Fibroblast of villous mesenchyme (primary cell): ENCODE measurements around the gene PIP5K1B. TPM values are rescaled to one million over a fixed set of nuclear protein-coding genes. Genes with fewer than 3 reads are reported as not detected.

Source experiments
- DNase-seq: peaks from one replicate; pipeline ENCODE4 v3.0.0-alpha.2; 2010; ENCODE audit warnings: low read depth
- H3K4me3 ChIP-seq: 2 replicates; pipeline ENCODE4 v1.5.1; 2011; ENCODE audit warnings: low read depth, mild to moderate bottlenecking, low read length
- total RNA-seq: library from RNA; depleted of rRNA; stranded (reverse); fragments of >200 nt; gene quantifications from 2 replicates; pipeline ENCODE4 v1.2.3, GENCODE V29; 2012
- TF ChIP-seq, protein P1 (sequence below): IDR thresholded peaks from 2 replicates; pipeline ENCODE4 v1.5.1; 2012; ENCODE audit warnings: low read depth, mild to moderate bottlenecking, low read length; ENCODE audit not compliant: insufficient read depth

Gene PIP5K1B, protein sequence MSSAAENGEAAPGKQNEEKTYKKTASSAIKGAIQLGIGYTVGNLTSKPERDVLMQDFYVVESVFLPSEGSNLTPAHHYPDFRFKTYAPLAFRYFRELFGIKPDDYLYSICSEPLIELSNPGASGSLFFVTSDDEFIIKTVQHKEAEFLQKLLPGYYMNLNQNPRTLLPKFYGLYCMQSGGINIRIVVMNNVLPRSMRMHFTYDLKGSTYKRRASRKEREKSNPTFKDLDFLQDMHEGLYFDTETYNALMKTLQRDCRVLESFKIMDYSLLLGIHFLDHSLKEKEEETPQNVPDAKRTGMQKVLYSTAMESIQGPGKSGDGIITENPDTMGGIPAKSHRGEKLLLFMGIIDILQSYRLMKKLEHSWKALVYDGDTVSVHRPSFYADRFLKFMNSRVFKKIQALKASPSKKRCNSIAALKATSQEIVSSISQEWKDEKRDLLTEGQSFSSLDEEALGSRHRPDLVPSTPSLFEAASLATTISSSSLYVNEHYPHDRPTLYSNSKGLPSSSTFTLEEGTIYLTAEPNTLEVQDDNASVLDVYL
- total RNA-seq: under 0.01 TPM in 2 replicates

DNA sequence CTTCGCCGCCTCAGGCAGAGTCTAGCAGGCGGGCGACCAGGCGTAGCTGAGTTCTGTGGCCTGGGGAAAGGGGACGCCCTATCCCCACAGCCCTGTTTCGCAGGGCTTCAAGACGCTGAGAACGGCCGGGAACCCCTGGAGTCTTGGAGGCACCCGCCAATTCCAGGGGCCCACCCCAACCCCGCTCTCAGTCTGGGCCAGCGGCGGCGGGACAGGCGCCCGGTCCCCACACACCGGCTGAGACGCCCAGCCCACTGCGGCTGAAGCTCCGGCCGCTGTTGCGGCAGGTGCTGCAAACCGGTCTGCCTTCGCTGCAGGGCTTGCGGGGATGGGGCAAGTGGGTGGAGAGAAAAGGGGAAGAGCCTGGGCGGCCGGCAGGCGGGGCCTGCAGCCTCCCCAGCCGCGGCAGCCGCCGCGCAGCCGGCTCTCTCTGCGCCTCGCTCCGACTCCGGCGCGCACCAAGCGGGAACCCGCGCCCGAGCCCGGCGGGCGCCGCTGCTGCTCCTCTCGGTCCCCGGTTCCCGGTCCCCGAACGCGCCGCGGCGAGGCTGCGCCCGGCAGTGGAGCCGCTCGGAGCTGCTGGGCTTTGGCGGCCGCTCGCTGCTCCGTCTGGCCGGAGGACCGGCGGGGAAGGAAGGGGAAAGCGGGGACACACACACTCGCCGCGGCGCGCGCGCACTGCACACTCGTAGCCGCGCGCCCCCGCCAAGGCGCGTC, at the start of gene PIP5K1B:
Gene PIP5K1B, plus strand, starts transcription at position 427 of the 717 bp plus-strand sequence. CDS start 117,375 bp downstream, outside the sequence.
- peak; percentile 31 for DNase-seq
- peak within 1 kb of the TSS; percentile 48 for H3K4me3 ChIP-seq
- TF ChIP-seq, protein P1, sequence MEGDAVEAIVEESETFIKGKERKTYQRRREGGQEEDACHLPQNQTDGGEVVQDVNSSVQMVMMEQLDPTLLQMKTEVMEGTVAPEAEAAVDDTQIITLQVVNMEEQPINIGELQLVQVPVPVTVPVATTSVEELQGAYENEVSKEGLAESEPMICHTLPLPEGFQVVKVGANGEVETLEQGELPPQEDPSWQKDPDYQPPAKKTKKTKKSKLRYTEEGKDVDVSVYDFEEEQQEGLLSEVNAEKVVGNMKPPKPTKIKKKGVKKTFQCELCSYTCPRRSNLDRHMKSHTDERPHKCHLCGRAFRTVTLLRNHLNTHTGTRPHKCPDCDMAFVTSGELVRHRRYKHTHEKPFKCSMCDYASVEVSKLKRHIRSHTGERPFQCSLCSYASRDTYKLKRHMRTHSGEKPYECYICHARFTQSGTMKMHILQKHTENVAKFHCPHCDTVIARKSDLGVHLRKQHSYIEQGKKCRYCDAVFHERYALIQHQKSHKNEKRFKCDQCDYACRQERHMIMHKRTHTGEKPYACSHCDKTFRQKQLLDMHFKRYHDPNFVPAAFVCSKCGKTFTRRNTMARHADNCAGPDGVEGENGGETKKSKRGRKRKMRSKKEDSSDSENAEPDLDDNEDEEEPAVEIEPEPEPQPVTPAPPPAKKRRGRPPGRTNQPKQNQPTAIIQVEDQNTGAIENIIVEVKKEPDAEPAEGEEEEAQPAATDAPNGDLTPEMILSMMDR: no peak

DNA sequence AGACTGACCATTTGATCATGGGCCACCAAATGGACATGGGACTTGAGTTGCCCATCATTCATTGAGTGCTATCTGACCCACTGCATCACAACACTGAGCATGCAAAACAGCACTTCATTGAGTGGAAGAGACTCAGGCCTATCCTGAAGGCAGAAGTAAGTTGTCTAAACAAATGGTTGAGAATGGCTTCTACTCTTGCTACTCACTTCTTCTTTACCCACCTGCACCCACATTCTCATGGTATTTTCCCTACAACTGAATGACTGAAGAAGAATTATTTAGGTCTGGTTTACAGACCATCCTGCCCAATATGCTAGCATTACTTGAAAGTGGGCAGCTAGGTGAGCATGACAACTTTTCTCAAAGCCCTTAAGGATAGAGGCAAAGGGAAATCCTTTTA, 41.0 kb upstream of the PIP5K1B start:
- no peak overlapping the region for H3K4me3 ChIP-seq
- TF ChIP-seq, protein P1: no peak
- DNase-seq: no peak

DNA sequence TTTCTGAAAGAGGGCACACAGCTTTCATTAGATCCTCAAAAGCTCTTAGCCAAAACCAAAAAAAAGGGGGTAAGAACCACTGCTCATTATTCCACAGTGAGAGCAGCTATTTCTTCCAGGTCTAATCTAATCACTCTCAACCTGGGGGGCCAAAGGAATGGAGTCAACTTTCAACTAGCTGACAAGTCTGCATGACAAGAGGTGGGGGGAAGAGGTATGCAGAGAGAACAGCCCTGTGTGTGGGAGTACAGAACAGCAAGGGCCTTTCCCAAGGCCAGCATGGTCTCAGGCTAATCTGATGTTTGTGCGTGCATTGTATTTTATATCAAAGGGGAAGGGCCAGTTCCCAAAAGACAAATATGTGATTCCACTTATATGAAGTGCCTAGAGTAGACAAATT, 36.9 kb upstream of the PIP5K1B start:
- H3K4me3 ChIP-seq: no peak overlapping the region
- TF ChIP-seq, protein P1: no peak
- DNase-seq: no peak

DNA sequence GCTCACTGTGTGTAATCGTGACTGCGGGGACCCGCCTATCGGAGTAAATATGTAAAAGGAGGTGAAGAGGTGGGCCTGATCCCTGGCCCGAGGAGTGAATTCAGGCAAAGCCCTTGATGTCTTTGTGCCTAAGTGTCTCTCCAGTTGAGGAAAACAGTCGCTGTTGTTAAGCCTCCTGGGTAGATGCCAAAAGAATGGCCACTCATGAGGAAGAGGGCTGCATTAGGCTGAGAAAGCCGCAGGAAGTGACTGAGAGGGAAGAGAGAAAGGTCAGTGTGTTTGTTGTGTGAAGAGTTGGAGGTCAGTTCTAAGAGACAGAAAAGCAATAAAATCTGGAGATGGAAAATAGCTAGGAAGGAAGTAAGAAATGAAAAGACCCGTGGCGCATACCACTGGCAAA, 35.8 kb upstream of the PIP5K1B start:
- H3K4me3 ChIP-seq: no peak overlapping the region
- DNase-seq: no peak
- TF ChIP-seq, protein P1: no peak

DNA sequence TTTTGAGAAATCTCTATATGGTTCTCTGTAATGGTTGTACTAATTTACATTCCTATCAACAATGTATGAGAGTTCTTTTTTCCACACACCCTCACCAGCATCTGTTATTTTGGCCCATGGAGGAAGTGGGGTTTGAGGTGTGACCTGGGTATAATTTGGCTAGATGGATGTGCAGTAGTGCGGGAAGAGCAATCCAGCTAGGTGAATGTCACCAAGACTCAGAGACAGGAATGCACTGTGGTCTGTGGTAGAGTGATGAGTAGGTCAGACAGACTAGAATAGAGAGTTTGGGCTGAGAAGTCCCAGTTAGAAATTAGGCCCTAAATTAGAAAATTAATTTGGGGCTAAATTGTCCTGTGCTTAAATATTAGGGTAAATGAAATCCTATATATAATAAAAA, 32.8 kb upstream of the PIP5K1B start:
- no peak overlapping the region for H3K4me3 ChIP-seq
- no peak for DNase-seq
- TF ChIP-seq, protein P1: no peak

DNA sequence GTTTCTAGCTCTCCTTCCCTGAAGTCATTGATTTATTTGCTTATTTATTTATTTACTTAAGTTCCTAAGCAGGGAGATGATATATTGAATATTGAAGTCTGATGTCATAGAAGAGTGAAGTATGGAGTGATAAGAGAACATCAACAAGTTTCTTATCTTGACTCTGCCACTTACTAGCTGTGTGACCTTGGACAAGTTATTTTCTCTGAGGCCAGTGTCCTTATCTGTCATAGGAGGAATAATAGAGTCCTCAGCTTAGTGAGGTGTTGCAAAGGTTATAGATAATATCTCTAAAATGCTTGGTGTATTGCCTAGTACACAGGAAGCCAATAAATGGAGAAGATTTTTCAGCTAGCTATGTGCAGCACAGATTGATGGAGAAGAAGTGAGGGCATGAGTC, 32.4 kb upstream of the PIP5K1B start:
- TF ChIP-seq, protein P1: no peak
- no peak overlapping the region for H3K4me3 ChIP-seq
- DNase-seq: no peak
